H54 (cell line): ENCODE data around the gene FAM131B.
"Not testable (repeated sequence)": the region's sequence is repeated elsewhere in the genome, so short reads cannot be mapped to it uniquely, and the experiment has no call there.

ENCODE experiments used
- DNase-seq: peaks from one replicate; pipeline ENCODE4 v3.0.0; 2011; ENCODE audit warnings: low spot score, mixed read lengths; ENCODE audit not compliant: insufficient read length
- FAIRE-seq: peaks from 3 replicates; lab custom pipeline; 2011; peaks lifted over from hg19 to GRCh38; lab: Jason Lieb, UNC
- POLR2A ChIP-seq: IDR thresholded peaks from 2 replicates; pipeline ENCODE4 v1.6.1; 2011; ENCODE audit warnings: low read depth, mild to moderate bottlenecking, low read length

The FAM131B gene

DNA sequence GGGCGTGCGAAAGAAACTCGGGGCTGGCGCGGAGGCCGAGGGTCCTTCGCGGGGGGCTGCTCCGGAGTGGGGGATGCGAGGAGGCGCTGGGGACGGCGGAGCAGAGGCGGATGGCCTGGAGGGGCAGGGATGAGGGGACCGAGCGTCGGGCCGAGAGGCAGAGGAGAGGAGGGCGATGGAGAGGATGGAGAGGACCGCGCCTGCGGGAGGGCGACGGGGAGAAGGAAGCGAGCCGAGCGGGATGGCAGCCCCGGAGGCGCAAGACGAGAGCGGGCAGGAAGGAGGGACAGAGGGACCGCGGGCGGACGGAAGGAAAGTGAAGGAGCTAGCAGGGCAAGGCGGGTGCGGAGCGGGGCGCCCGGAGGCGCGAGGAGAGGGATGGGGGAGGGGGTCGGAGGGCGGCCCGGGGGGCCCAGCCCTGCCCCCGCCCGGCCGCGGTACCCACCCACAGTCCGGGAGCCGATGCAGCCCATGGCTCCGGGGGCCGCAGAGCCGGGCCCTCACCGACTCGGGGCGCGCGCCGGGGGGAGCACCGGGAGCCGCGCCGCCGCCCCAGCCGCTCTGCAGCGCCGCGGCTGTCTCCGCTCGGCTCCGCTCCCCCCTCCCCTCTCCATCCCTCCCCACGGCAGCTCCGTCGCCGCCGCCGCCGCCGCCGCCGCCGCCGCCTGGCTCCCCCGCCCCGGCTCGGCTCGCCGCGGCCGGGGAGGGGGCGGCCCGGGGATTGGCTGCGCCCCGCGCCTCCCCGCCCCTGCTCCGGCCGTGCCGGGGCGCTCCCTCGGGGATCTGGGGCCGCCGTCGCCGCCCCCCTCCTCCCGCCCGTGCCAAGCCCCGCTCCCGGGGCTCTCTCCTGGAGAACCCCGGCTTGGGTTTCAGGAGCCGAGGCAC lies at the start of gene FAM131B:
TSS of gene FAM131B (minus strand) at position 583 of the 885 bp plus-strand sequence. CDS start at position 473, 110 bp downstream.
- FAIRE-seq = no peak
- DNase-seq = no peak
- no peak for TF ChIP-seq POLR2A

GRCh38 chr7:143411976-143412708 lies 49.6 kb upstream of the FAM131B start:
- FAIRE-seq (no peak), DNase-seq (no peak)
- TF ChIP-seq POLR2A = no peak

GRCh38 chr7:143410521-143411004 lies 48.0 kb upstream of the FAM131B start:
- TF ChIP-seq POLR2A = no peak
- no peak for DNase-seq
- no peak for FAIRE-seq

DNA sequence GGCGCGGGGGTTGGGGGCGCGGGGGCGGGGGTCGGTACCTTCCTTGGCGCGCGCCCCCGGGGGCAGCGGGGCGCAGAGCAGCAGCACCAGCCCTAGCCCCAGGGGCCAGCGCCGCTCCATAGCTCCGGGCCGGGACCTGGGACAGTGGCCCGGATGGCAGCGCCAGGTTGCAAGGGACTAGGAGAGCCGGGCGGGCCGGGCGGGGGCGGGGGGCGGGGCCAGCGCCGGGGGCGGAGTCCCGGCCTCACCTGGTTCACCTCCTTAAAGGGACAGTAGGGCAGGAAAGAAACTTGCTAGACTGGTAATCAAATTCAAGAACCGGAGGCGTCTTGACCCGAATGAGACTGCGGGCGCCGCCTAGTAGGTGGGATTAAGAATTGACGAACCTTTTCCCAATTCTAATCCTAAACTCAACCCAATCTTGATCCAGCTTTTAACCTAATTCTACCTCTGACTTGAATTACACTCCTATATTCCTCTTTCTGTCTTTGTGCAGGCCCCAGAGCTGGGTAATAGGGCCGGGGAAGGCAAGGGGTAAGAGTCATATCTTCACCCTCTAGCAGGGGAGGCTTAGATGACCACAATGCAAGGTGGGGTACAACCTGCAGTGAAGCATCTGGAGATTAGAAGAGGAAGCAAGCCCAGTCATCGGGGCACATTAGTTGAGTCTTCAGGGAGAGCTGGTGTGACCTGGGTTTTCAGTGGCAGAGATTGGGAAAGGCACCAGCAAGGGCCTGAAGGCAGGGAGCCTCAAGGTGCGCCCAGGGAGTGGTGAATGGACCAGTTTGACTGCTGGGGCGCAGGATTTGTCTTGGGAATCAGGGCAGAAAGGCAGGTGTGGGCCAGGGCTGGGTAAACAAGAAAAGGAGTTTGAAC lies 46.4 kb upstream of the FAM131B start, which contains the start of gene EPHA1:
TSS of gene EPHA1 (minus strand) at position 171 of the 876 bp plus-strand sequence. CDS start at position 120, 51 bp downstream.
- no peak for FAIRE-seq
- DNase-seq = no peak
- no peak for TF ChIP-seq POLR2A

- DNase-seq (no peak), FAIRE-seq (no peak)
- TF ChIP-seq POLR2A = no peak
These were observed 45.8 kb upstream of the FAM131B start for GRCh38 chr7:143408252-143408685.

DNA sequence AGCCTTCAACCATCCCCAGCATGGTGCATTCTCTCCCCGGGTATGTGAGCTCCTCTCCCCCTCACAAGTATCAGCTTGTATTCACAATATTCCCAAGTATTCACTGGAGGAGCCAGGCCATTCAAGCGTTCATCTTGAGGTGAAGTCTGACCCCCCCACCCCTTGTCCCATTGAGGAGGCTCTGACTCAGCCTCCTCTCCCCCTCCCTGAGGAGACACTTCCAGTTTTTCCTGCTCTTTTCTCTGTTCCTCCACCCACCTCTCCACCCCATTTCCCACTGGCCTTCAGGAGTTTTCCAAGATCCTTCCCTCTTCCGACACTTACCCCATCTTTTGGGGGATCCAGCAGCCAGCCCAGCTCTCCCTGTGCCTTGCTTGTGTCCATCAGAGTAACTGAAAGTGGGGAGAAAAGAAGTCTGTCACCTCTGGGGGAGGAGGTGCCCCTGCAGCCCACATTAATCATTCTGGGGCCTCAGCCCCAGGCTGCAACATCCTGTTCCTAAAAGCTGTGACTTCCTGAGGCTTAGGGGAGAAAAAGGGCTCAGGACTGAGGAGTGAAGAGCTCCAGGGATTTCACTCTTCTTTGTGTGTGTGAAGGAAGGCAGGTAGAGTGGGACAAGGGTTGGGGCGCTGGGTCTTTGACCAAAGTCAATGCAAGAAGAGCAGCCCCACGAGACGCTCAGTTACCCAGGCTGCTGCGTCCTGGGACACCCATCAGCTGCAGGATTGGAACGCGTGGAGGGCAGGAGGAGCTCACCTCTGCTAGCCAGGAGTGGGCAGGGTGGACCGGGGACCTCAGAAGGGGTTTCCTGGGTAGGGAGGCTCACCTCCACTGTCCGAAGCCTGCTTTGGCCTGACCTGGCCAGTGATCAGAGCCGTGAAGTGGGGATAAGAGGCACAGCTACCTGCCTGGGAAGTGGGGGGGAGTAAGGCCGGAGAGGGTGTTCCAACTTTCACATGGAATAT lies 45.1 kb upstream of the FAM131B start:
- FAIRE-seq (no peak), DNase-seq (no peak)
- no peak for TF ChIP-seq POLR2A

GRCh38 chr7:143406002-143406357 lies 43.5 kb upstream of the FAM131B start:
- no peak for DNase-seq
- no peak for TF ChIP-seq POLR2A
- FAIRE-seq = no peak

DNA sequence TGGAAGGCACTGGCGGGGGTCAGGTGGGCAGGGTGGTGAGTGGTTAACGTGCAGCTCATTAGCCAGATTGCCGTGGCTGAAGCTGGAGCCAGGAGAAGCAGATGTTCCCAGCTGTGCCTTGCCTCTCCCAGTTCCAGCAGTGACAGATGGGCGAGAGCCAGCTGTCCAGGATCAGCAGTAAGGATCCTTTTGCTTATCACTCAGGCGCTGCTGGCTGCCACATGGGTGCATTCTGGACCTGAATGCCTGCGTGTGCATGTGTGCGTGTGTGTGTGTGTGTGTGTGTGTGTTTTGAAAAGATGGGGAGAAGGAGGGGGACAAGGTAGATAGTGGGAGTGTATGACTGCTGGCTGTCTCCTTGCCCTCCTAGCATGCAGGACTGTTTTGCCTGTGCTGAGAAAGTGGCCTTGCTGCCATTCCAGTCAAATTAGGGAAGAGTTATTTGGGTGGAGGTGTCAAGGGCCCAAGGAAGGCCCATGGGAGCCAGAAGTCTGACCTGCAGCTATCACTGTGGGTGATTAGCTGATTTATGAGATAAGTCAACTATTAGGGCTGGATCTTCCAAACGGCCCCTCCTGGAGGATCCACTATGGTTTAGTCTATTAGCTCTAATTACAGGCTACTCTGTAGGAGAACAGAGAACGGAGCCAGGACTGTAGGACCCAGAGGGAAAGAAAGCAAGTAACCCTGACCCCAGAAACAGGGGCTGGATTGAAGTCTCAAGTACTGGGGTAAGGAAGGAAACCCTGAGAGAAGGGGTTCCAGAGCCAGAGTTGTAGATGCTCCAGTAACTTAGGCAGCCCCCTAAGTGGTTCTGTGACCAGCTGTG lies 42.9 kb upstream of the FAM131B start:
- DNase-seq (no peak), FAIRE-seq (no peak)
- TF ChIP-seq POLR2A = no peak

DNA sequence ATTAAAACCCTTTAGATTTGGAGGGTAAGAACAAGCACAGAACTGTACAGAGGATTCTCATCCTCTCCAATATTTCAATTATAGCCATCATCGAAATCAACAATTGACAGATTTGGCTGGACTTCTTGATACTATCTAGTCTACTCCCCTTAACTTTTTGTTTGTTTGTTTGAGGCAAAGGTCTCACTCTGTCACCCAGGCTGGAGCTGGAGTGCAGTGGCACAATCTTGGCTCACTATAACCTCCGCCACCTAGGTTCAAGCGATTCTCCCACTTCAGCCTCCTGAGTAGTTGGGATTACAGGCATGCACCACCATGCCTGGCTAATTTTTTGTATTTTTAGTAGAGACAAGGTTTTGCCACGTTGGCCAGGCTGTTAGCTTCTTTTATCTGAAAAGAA lies 39.7 kb upstream of the FAM131B start:
- DNase-seq, FAIRE-seq: not testable (repeated sequence)

- no peak for TF ChIP-seq POLR2A
- FAIRE-seq = no peak
- no peak for DNase-seq
These were observed 38.8 kb upstream of the FAM131B start for GRCh38 chr7:143401265-143401664.

GRCh38 chr7:143399642-143400041 lies 37.1 kb upstream of the FAM131B start:
- FAIRE-seq (no peak), DNase-seq (no peak)
- no peak for TF ChIP-seq POLR2A
